ENCODE results near the gene GUCA1A. TPM values are rescaled to one million over a fixed set of nuclear protein-coding genes. Genes with fewer than 3 reads are reported as not detected.

Gene GUCA1A
- total RNA-seq, 4 donors from 2014 or later: not detected

DNA sequence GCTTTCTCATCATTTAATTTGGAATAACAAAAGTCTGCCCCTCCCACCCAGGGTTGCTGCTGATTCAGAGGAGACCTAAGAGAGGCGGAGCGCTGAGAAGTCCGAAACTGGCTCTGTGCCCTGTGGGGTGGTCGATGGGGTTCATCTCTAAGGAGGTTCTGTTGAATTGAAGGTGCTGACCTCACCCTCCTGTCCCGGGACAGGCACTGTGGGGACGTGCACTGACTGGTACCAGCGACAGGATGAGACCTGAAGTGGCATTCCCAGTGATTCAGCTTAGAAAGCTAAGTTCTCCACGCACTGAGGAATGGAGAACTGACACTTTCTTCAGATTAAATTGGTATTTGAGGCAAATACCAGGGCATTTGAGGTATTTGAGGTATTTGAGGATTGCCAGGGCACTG, 20.3 kb downstream of the GUCA1A start:
- H3K36me3 ChIP-seq: no peaks in the 10 kb centered on the region
- no peak for TF ChIP-seq POLR2A (IDR thresholded peaks at IDR 0.05)
- TF ChIP-seq, protein P1, sequence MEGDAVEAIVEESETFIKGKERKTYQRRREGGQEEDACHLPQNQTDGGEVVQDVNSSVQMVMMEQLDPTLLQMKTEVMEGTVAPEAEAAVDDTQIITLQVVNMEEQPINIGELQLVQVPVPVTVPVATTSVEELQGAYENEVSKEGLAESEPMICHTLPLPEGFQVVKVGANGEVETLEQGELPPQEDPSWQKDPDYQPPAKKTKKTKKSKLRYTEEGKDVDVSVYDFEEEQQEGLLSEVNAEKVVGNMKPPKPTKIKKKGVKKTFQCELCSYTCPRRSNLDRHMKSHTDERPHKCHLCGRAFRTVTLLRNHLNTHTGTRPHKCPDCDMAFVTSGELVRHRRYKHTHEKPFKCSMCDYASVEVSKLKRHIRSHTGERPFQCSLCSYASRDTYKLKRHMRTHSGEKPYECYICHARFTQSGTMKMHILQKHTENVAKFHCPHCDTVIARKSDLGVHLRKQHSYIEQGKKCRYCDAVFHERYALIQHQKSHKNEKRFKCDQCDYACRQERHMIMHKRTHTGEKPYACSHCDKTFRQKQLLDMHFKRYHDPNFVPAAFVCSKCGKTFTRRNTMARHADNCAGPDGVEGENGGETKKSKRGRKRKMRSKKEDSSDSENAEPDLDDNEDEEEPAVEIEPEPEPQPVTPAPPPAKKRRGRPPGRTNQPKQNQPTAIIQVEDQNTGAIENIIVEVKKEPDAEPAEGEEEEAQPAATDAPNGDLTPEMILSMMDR (IDR thresholded peaks at IDR 0.05 in 4 of 5, conservative IDR thresholded peaks at IDR 0.05 in 1 of 5): no peak
- H3K27me3 ChIP-seq: no peaks in the 10 kb centered on the region
- H3K4me1 ChIP-seq: no peaks in the 10 kb centered on the region
- H3K9me3 ChIP-seq: no peaks in the 10 kb centered on the region
- ATAC-seq (no peak), DNase-seq (no peak)
- H3K27ac ChIP-seq: no peak overlapping the region
- H3K4me3 ChIP-seq: no peak overlapping the region
- intact Hi-C loops (cut with DNase I; ENCODE audit: low total_unique reads) (no loop called here), in situ Hi-C loops (cut with MboI; ENCODE audit: low sequenced_read_pairs in 4 of 4) (no loop called here)

DNA sequence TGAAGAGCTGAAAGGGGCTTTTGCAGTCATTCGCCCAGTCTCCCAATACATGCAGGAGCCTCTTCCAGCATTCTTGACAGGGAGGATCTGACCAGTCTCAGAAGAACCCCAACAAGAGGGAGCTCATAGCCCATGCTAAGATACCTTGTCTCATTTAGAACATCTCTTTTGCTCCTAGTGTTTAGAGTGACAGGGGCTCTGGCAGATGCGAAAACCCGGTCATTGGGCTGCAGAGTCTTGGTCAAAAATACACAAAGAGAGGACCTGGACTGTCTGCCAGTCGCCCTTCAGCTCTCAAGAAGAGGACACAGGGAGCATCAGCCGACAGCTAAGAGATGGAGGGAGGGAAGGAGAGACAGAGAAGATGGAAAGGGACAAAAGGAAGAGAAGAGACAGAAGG, 20.9 kb downstream of the GUCA1A start:
- no peak for TF ChIP-seq POLR2A (IDR thresholded peaks at IDR 0.05)
- TF ChIP-seq, protein P1 (IDR thresholded peaks at IDR 0.05 in 4 of 5, conservative IDR thresholded peaks at IDR 0.05 in 1 of 5): no peak
- no peaks in the 10 kb centered on the region for H3K9me3 ChIP-seq
- H3K36me3 ChIP-seq: no peaks in the 10 kb centered on the region
- no peak for ATAC-seq
- H3K4me3 ChIP-seq: no peak overlapping the region
- no peaks in the 10 kb centered on the region for H3K4me1 ChIP-seq
- no peak overlapping the region for H3K27ac ChIP-seq
- no peak for DNase-seq
- intact Hi-C loops (cut with DNase I; ENCODE audit: low total_unique reads): no loop called here
- H3K27me3 ChIP-seq: no peaks in the 10 kb centered on the region
- in situ Hi-C loops (cut with MboI; ENCODE audit: low sequenced_read_pairs in 4 of 4): no loop called here

DNA sequence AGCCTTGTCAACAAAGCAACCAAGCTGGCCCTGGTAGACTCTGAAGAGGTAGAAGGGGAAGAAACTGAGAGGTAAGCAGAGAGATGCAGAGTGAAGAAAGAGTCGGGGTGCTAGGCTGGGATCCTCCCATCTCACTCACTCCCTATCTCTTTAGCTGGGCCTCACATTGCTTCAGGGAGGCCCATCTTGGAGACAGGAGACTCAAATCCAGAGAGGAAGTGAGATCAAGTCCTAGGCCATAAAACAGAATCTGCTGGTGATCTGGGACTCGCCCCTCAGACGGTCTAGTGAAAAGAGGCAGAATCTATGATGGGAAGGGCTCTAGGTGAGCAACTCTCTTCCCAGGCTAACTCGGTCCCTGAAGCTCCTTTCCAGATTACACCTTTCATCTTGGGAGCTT, 22.3 kb downstream of the GUCA1A start:
- intact Hi-C loops (cut with DNase I; ENCODE audit: low total_unique reads): no loop called here
- Histone ChIP-seq H3K27ac (no peak overlapping the region), H3K4me1 (no peaks in the 10 kb centered on the region), H3K9me3 (no peaks in the 10 kb centered on the region), H3K27me3 (no peaks in the 10 kb centered on the region), H3K36me3 (no peaks in the 10 kb centered on the region), H3K4me3 (no peak overlapping the region)
- ATAC-seq (no peak), DNase-seq (no peak)
- TF ChIP-seq, protein P1 (IDR thresholded peaks at IDR 0.05 in 4 of 5, conservative IDR thresholded peaks at IDR 0.05 in 1 of 5): no peak
- TF ChIP-seq POLR2A (IDR thresholded peaks at IDR 0.05): no peak
- in situ Hi-C loops (cut with MboI; ENCODE audit: low sequenced_read_pairs in 4 of 4): no loop called here

DNA sequence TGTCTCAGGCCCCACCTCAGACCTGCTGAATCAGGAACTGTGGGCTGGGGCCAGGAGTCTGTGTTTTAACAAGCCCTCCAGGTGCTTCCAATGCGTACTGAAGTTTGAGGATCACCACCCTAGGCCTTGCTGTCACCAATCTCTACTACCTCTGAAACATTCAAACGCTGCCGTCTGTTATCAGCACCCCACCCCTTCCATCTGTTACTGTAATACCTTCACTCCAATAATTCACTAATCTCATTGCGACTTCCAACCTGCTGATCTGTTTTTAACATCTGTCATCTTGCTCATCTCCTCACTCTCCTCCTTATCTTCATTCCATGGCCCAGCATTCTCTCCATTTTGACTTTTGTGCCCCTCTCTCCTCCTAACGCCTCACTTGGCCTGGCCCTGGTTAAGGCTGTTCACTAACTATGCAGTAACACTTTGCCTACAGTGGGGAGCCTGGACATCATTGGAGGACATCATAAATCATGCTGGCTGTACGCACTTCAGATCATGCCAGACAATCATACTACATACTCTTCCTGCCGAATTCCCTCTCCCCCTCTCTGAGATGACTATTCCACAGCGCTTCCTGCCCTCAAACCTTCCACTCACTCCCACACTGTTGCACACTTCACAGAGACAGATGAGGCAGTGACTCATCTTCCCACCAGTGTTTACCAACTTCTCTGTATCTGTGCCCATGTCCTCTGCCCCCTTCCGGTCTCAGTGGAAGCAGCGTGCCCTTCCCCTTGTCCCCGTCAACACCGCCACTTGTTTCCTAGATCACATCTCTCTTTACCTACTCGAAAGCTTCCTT, 24.6 kb downstream of the GUCA1A start:
- H3K9me3 ChIP-seq: no peaks in the 10 kb centered on the region
- no peaks in the 10 kb centered on the region for H3K4me1 ChIP-seq
- in situ Hi-C loops (cut with MboI; ENCODE audit: low sequenced_read_pairs in 4 of 4) (no loop called here), intact Hi-C loops (cut with DNase I; ENCODE audit: low total_unique reads) (no loop called here)
- H3K27ac ChIP-seq: no peak overlapping the region
- TF ChIP-seq, protein P1 (IDR thresholded peaks at IDR 0.05 in 4 of 5, conservative IDR thresholded peaks at IDR 0.05 in 1 of 5): no peak
- TF ChIP-seq POLR2A (IDR thresholded peaks at IDR 0.05): no peak
- DNase-seq: no peak
- H3K4me3 ChIP-seq: no peak overlapping the region
- no peaks in the 10 kb centered on the region for H3K27me3 ChIP-seq
- ATAC-seq: no peak
- no peaks in the 10 kb centered on the region for H3K36me3 ChIP-seq

Data from gastrocnemius medialis (tissue), 4 donors.